ENCODE measurements around the gene KCNN1. TPM values are rescaled to one million over a fixed set of nuclear protein-coding genes. Genes with fewer than 3 reads are reported as not detected.

KCNN1 gene
- total and polyA plus RNA-seq, 2 of the 13 experiments (the other 11 are each of a cell fraction or from before 2014, with no cell fraction given) = 0.04 TPM; not detected in 1

DNA sequence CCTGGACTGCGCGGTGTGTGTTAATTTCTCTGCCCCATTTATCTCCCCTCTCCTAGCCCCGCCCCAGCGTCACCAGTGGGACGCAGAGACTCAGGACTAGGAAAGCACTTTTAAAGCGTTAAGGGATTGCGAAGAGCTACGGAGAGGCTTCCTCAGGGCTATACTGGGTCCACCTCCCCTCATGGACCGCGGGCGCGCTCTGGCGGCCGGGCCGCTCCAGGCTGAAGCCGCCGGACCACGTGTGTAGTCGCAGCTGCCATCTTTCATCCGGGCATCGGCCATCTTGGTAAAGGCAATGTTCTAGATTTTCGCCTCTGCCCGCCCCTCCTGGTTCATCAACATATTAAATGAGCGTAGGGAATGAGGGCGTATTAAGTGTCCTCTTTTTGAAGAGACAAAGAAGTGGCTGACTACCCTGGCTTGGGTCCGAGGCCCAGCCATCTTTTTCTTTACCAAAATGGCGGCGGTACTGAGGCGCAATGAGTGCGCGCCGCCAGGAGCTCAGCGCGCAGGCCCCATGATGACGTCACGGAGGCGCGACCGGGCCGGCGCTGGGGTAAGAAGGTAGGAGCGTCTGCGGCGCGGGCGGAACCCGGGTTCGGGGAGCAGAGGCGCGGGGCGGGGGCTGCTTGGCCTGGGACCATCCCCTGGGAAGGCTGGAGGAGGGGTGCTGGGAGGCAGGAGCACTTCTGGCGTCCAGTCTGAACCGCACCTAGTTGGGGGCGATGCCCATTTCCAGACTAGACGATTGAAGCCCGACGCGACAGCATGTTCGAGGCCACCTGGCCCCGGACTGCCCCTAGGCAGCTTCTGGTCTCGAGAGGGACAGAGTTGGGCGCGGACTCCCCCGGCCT lies 34.2 kb upstream of the KCNN1 start, which contains the start of gene CCDC124 (continued):
- TF ChIP-seq KLF16 (CRISPR knock-in tag; IDR thresholded peaks at IDR 0.05) = peak in 1 of 2 experiments; percentile 66; a peak in 1 of 4 replicates
- TF ChIP-seq, protein P1, sequence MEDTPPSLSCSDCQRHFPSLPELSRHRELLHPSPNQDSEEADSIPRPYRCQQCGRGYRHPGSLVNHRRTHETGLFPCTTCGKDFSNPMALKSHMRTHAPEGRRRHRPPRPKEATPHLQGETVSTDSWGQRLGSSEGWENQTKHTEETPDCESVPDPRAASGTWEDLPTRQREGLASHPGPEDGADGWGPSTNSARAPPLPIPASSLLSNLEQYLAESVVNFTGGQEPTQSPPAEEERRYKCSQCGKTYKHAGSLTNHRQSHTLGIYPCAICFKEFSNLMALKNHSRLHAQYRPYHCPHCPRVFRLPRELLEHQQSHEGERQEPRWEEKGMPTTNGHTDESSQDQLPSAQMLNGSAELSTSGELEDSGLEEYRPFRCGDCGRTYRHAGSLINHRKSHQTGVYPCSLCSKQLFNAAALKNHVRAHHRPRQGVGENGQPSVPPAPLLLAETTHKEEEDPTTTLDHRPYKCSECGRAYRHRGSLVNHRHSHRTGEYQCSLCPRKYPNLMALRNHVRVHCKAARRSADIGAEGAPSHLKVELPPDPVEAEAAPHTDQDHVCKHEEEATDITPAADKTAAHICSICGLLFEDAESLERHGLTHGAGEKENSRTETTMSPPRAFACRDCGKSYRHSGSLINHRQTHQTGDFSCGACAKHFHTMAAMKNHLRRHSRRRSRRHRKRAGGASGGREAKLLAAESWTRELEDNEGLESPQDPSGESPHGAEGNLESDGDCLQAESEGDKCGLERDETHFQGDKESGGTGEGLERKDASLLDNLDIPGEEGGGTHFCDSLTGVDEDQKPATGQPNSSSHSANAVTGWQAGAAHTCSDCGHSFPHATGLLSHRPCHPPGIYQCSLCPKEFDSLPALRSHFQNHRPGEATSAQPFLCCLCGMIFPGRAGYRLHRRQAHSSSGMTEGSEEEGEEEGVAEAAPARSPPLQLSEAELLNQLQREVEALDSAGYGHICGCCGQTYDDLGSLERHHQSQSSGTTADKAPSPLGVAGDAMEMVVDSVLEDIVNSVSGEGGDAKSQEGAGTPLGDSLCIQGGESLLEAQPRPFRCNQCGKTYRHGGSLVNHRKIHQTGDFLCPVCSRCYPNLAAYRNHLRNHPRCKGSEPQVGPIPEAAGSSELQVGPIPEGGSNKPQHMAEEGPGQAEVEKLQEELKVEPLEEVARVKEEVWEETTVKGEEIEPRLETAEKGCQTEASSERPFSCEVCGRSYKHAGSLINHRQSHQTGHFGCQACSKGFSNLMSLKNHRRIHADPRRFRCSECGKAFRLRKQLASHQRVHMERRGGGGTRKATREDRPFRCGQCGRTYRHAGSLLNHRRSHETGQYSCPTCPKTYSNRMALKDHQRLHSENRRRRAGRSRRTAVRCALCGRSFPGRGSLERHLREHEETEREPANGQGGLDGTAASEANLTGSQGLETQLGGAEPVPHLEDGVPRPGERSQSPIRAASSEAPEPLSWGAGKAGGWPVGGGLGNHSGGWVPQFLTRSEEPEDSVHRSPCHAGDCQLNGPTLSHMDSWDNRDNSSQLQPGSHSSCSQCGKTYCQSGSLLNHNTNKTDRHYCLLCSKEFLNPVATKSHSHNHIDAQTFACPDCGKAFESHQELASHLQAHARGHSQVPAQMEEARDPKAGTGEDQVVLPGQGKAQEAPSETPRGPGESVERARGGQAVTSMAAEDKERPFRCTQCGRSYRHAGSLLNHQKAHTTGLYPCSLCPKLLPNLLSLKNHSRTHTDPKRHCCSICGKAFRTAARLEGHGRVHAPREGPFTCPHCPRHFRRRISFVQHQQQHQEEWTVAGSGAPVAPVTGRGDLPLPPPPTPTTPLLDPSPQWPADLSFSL (CRISPR knock-in tag; IDR thresholded peaks at IDR 0.05) = no peak
- TF ChIP-seq ZNF10 (CRISPR knock-in tag; IDR thresholded peaks at IDR 0.05; ENCODE audit: borderline replicate concordance, low read depth) = no peak
- TF ChIP-seq ZNF501 (CRISPR knock-in tag; IDR thresholded peaks at IDR 0.05) = peak; percentile 89
- TF ChIP-seq IRX3 (CRISPR knock-in tag; IDR thresholded peaks at IDR 0.05; ENCODE audit: borderline replicate concordance, low read depth) = peak; percentile 20; the same call in 1 of the 2 replicates
- no peak for TF ChIP-seq ZNF619 (CRISPR knock-in tag; IDR thresholded peaks at IDR 0.05)
- no peak; the same call in 1 of the 2 replicates for TF ChIP-seq ZNF607 (CRISPR knock-in tag; IDR thresholded peaks at IDR 0.05; ENCODE audit: borderline replicate concordance)
- TF ChIP-seq MXI1 (IDR thresholded peaks at IDR 0.05; ENCODE audit: borderline replicate concordance, low read depth, low read length) = peak; percentile 92; the same call in 2 of the 3 replicates
- no peak for TF ChIP-seq ZSCAN12 (CRISPR knock-in tag; IDR thresholded peaks at IDR 0.05)
- no peak for TF ChIP-seq ARNT2 (CRISPR knock-in tag; IDR thresholded peaks at IDR 0.05; ENCODE audit: low read depth)
- no peak for TF ChIP-seq ZNF225 (CRISPR knock-in tag; IDR thresholded peaks at IDR 0.05)
- TF ChIP-seq NFIB (CRISPR knock-in tag; IDR thresholded peaks at IDR 0.05; ENCODE audit: borderline replicate concordance) = no peak
- TF ChIP-seq, protein P2, sequence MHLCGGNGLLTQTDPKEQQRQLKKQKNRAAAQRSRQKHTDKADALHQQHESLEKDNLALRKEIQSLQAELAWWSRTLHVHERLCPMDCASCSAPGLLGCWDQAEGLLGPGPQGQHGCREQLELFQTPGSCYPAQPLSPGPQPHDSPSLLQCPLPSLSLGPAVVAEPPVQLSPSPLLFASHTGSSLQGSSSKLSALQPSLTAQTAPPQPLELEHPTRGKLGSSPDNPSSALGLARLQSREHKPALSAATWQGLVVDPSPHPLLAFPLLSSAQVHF (CRISPR knock-in tag; IDR thresholded peaks at IDR 0.05) = no peak
- TF ChIP-seq AGO2 (optimal IDR thresholded peaks at IDR 0.05; ENCODE audit: low read depth, low read length) = peak; percentile 47
- TF ChIP-seq ZNF432 (CRISPR knock-in tag; IDR thresholded peaks at IDR 0.05; ENCODE audit: borderline replicate concordance) = no peak
- TF ChIP-seq, protein P3, sequence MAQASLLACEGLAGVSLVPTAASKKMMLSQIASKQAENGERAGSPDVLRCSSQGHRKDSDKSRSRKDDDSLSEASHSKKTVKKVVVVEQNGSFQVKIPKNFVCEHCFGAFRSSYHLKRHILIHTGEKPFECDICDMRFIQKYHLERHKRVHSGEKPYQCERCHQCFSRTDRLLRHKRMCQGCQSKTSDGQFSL (CRISPR knock-in tag; IDR thresholded peaks at IDR 0.05) = no peak
- TF ChIP-seq TBL1XR1 (IDR thresholded peaks at IDR 0.05; ENCODE audit: borderline replicate concordance, low read length, partially characterized antibody) = peak; percentile 43
- no peak for TF ChIP-seq NFIC (IDR thresholded peaks at IDR 0.05; ENCODE audit: low read length)
- TF ChIP-seq YEATS2 (CRISPR knock-in tag; IDR thresholded peaks at IDR 0.05; ENCODE audit: borderline replicate concordance) = peak; percentile 81; the same call in 1 of the 2 replicates
- TF ChIP-seq SNAI1 (CRISPR knock-in tag; IDR thresholded peaks at IDR 0.05; ENCODE audit: borderline replicate concordance) = no peak
- TF ChIP-seq NPAS2 (CRISPR knock-in tag; IDR thresholded peaks at IDR 0.05; ENCODE audit: borderline replicate concordance) = no peak
- peak; percentile 92 for TF ChIP-seq PHF20 (CRISPR knock-in tag; IDR thresholded peaks at IDR 0.05)
